ENCODE data around the gene CHRNA4.

The CHRNA4 gene

DNA sequence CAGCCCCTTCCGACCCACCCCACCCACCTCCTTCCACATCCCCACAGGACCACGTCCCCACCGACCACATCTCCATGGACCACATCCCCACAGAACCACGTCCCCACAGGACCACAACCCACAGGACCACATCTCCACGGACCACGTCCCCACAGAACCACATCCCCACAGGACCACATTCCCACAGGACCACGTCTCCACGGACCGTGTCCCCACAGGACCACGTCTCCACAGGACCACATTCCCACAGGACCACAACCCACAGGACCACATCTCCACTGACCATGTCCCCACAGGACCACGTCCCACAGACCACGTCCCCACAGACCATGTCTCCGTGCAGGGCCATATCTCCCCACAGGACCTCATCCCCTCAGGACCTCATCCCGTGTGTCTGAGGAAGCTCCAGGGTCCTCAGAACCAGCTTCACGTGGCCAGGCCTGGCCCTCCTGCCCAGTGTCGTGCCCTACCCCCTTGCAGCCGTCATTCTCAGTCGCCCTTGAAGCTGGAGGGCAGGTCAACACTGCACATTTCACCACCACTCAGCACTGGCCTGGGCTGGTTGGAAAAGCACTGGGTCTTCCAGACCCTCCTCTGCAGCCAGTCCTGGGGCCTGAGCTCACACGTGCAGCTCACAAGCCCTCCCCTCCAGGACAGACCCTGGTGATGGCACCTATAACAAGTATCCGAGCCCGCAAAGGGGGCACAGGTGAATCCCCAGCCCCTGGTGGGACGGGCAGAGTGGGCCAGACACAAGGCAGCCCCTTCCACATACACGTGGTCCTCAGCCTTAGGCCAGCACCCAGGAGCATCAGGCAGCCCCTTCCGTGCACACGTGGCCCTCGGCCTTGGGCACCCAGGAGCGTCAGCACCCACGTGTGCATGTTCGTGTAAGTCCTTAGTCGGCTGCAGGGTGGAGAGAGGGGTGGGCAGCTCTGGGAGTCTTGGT lies 3.9 kb downstream of the CHRNA4 start:
- no CpG with 5 or more reads among the region's 30 CpGs for WGBS (ENCODE audit: extremely low coverage, insufficient coverage, insufficient read length)
- no peak overlapping the region for H3K9ac ChIP-seq (ENCODE audit: low read length)
- no peak overlapping the region for H4K91ac ChIP-seq (ENCODE audit: low read depth, low read length)
- no peak for DNase-seq
- no peaks in the 10 kb centered on the region for H3K79me2 ChIP-seq (ENCODE audit: control insufficient read depth, insufficient read depth, low read length, poor library complexity)
- H4K12ac ChIP-seq (ENCODE audit: low read depth, low read length), result no peak overlapping the region
- H3K79me1 ChIP-seq (ENCODE audit: low read length), result no peaks in the 10 kb centered on the region
- H3K27ac ChIP-seq (ENCODE audit: low read depth, low read length), result no peak overlapping the region
- H3K9me3 ChIP-seq (ENCODE audit: insufficient read depth, low read depth, low read length), result peaks cover 13% of the 10 kb centered on the region
- peaks cover 20% of the 10 kb centered on the region for H3K27me3 ChIP-seq (ENCODE audit: insufficient read depth, low read length)
- H3K4me2 ChIP-seq (ENCODE audit: low read length), result no peak overlapping the region
- H3K18ac ChIP-seq (ENCODE audit: low read length), result no peak overlapping the region
- H2BK5ac ChIP-seq (ENCODE audit: low read depth, low read length, poor library complexity), result no peak overlapping the region
- no peak overlapping the region for H4K8ac ChIP-seq (ENCODE audit: low read depth, low read length)
- no peak overlapping the region for H2AFZ ChIP-seq (ENCODE audit: insufficient read depth, low read length, poor library complexity)
- no peak overlapping the region for H3K23ac ChIP-seq (ENCODE audit: low read length)
- no peaks in the 10 kb centered on the region for H3K36me3 ChIP-seq (ENCODE audit: control insufficient read depth in 1 of 2, insufficient read depth in 2 of 2, low read length in 2 of 2)
- H2BK12ac ChIP-seq (ENCODE audit: low read length), result no peak overlapping the region
- no peak overlapping the region for H2BK120ac ChIP-seq (ENCODE audit: insufficient read depth, low read length, poor library complexity)
- H3K4me1 ChIP-seq (ENCODE audit: control insufficient read depth in 1 of 2, insufficient read depth in 2 of 2, low read length in 2 of 2), result no peaks in the 10 kb centered on the region
- no peak overlapping the region for H2AK5ac ChIP-seq (ENCODE audit: low read length)
- H3K4me3 ChIP-seq (ENCODE audit: low read depth, low read length), result no peak overlapping the region
- H3K14ac ChIP-seq (ENCODE audit: low read length), result no peak overlapping the region
- no peak overlapping the region for H3K4ac ChIP-seq (ENCODE audit: low read depth, low read length)

DNA sequence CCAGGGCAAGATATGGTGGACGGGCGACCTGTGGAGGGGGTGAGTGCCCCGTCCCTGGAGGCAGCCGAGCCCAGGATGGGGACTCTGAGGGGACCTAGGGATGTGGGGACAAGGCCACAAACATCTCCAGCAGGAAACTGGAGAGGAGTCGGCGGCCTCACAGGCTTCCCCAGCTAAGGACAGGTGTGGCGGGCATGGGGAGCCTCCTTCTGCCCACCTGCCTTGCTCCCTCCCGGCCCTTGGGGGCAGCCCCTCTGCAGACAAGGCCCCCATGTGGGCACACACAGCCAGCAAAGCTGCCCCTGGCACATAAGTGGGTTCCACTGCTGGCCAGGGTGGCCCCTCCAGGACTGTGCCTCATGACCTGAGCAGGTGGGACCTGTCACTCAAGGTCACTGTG lies 4.6 kb downstream of the CHRNA4 start:
- Histone ChIP-seq H3K14ac (ENCODE audit: low read length) (no peak overlapping the region), H4K8ac (ENCODE audit: low read depth, low read length) (no peak overlapping the region), H3K23ac (ENCODE audit: low read length) (no peak overlapping the region), H3K4me2 (ENCODE audit: low read length) (no peak overlapping the region), H3K4me3 (ENCODE audit: low read depth, low read length) (no peak overlapping the region), H2BK5ac (ENCODE audit: low read depth, low read length, poor library complexity) (no peak overlapping the region), H2AK5ac (ENCODE audit: low read length) (no peak overlapping the region), H3K4ac (ENCODE audit: low read depth, low read length) (no peak overlapping the region), H3K9me3 (ENCODE audit: insufficient read depth, low read depth, low read length) (peaks cover 13% of the 10 kb centered on the region), H4K12ac (ENCODE audit: low read depth, low read length) (no peak overlapping the region), H3K79me2 (ENCODE audit: control insufficient read depth, insufficient read depth, low read length, poor library complexity) (no peaks in the 10 kb centered on the region), H3K9ac (ENCODE audit: low read length) (no peak overlapping the region), H2BK12ac (ENCODE audit: low read length) (no peak overlapping the region), H3K79me1 (ENCODE audit: low read length) (no peaks in the 10 kb centered on the region), H3K27me3 (ENCODE audit: insufficient read depth, low read length) (peaks cover 14% of the 10 kb centered on the region), H3K18ac (ENCODE audit: low read length) (no peak overlapping the region), H2BK120ac (ENCODE audit: insufficient read depth, low read length, poor library complexity) (no peak overlapping the region), H3K27ac (ENCODE audit: low read depth, low read length) (no peak overlapping the region), H4K91ac (ENCODE audit: low read depth, low read length) (no peak overlapping the region), H3K4me1 (ENCODE audit: control insufficient read depth in 1 of 2, insufficient read depth in 2 of 2, low read length in 2 of 2) (no peaks in the 10 kb centered on the region), H2AFZ (ENCODE audit: insufficient read depth, low read length, poor library complexity) (no peak overlapping the region), H3K36me3 (ENCODE audit: control insufficient read depth in 1 of 2, insufficient read depth in 2 of 2, low read length in 2 of 2) (no peaks in the 10 kb centered on the region)
- no peak for DNase-seq
- no CpG with 5 or more reads among the region's 8 CpGs for WGBS (ENCODE audit: extremely low coverage, insufficient coverage, insufficient read length)

DNA sequence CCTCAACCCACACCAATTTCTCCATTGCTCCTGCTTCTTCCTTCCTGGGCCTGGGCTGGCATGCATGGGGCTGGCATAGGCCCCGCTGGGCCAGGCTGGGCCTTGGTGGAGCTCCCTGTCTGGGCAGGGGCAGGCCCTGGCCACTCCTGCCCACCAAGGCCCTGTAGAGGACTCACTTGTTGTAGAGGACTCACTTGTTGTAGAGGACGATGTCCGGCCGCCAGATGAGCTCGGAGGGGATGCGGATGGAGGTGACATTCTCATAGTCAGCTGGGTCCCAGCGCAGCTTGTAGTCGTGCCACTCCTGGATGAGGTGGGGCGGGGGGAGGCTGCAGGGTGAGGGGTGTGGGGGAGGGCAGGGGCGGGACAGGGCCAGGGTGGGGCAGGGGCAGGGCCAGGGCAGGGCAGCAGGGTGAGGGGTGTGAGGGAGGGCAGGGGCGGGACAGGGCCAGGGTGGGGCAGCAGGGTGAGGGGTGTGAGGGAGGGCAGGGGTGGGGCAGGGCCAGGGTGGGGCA lies 5.3 kb downstream of the CHRNA4 start:
- Histone ChIP-seq H3K4me2 (ENCODE audit: low read length) (no peak overlapping the region), H3K23ac (ENCODE audit: low read length) (no peak overlapping the region), H3K9me3 (ENCODE audit: insufficient read depth, low read depth, low read length) (peaks cover 19% of the 10 kb centered on the region), H3K18ac (ENCODE audit: low read length) (no peak overlapping the region), H3K27ac (ENCODE audit: low read depth, low read length) (no peak overlapping the region), H4K12ac (ENCODE audit: low read depth, low read length) (no peak overlapping the region), H3K79me2 (ENCODE audit: control insufficient read depth, insufficient read depth, low read length, poor library complexity) (no peaks in the 10 kb centered on the region), H3K4ac (ENCODE audit: low read depth, low read length) (no peak overlapping the region), H2AK5ac (ENCODE audit: low read length) (no peak overlapping the region), H2AFZ (ENCODE audit: insufficient read depth, low read length, poor library complexity) (no peak overlapping the region), H3K9ac (ENCODE audit: low read length) (no peak overlapping the region), H4K91ac (ENCODE audit: low read depth, low read length) (no peak overlapping the region), H2BK120ac (ENCODE audit: insufficient read depth, low read length, poor library complexity) (no peak overlapping the region), H3K79me1 (ENCODE audit: low read length) (no peaks in the 10 kb centered on the region), H3K36me3 (ENCODE audit: control insufficient read depth in 1 of 2, insufficient read depth in 2 of 2, low read length in 2 of 2) (no peaks in the 10 kb centered on the region), H4K8ac (ENCODE audit: low read depth, low read length) (no peak overlapping the region), H3K14ac (ENCODE audit: low read length) (no peak overlapping the region), H3K4me1 (ENCODE audit: control insufficient read depth in 1 of 2, insufficient read depth in 2 of 2, low read length in 2 of 2) (no peaks in the 10 kb centered on the region), H3K27me3 (ENCODE audit: insufficient read depth, low read length) (peaks cover 11% of the 10 kb centered on the region), H2BK12ac (ENCODE audit: low read length) (no peak overlapping the region), H3K4me3 (ENCODE audit: low read depth, low read length) (no peak overlapping the region), H2BK5ac (ENCODE audit: low read depth, low read length, poor library complexity) (no peak overlapping the region)
- WGBS (ENCODE audit: extremely low coverage, insufficient coverage, insufficient read length), result no CpG with 5 or more reads among the region's 11 CpGs
- DNase-seq, result no peak

DNA sequence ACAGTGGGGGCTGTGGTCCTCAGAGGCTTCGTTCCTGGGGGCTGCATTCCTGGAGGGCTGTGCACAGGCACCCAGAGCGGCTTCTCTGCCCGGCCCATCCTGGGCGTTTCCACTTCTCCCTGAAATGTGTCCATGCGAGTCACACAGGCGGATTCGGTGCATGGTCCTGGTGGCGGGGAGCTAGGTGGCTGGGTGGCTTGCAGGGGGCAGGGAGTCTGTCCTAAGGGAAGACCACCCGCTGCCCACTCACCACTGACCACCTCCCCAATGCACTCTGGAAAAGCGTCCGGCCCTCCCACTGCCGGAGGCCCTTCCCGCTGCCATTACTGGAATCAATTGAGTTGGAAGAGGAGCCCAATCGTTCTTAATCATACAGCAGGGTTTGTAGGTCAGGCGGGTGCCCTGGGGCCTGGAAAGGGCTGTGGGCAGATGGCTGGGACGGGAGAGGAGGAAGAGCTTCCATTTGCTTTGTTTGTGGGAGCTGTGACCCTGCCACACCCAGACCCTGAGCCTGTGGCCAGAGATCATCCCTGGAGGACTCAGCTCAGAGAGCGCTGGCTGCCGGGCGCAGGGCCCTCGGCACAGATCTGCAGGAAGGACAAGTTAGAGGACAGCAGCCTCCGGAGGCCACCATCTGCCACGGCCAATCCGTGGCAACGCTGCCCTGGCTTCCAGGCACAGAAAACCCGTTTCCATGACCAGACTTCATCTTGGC lies 6.4 kb downstream of the CHRNA4 start:
- no CpG with 5 or more reads among the region's 25 CpGs for WGBS (ENCODE audit: extremely low coverage, insufficient coverage, insufficient read length)
- H3K79me2 ChIP-seq (ENCODE audit: control insufficient read depth, insufficient read depth, low read length, poor library complexity), result no peaks in the 10 kb centered on the region
- H3K18ac ChIP-seq (ENCODE audit: low read length), result no peak overlapping the region
- H3K9me3 ChIP-seq (ENCODE audit: insufficient read depth, low read depth, low read length), result peaks cover 26% of the 10 kb centered on the region
- no peaks in the 10 kb centered on the region for H3K79me1 ChIP-seq (ENCODE audit: low read length)
- no peak overlapping the region for H3K4ac ChIP-seq (ENCODE audit: low read depth, low read length)
- H2BK120ac ChIP-seq (ENCODE audit: insufficient read depth, low read length, poor library complexity), result no peak overlapping the region
- H3K27ac ChIP-seq (ENCODE audit: low read depth, low read length), result no peak overlapping the region
- H3K36me3 ChIP-seq (ENCODE audit: control insufficient read depth in 1 of 2, insufficient read depth in 2 of 2, low read length in 2 of 2), result no peaks in the 10 kb centered on the region
- no peak overlapping the region for H3K23ac ChIP-seq (ENCODE audit: low read length)
- H3K9ac ChIP-seq (ENCODE audit: low read length), result no peak overlapping the region
- no peak overlapping the region for H3K4me2 ChIP-seq (ENCODE audit: low read length)
- H2AFZ ChIP-seq (ENCODE audit: insufficient read depth, low read length, poor library complexity), result no peak overlapping the region
- no peak overlapping the region for H4K8ac ChIP-seq (ENCODE audit: low read depth, low read length)
- DNase-seq, result no peak
- no peak overlapping the region for H4K91ac ChIP-seq (ENCODE audit: low read depth, low read length)
- H3K4me3 ChIP-seq (ENCODE audit: low read depth, low read length), result no peak overlapping the region
- H2BK12ac ChIP-seq (ENCODE audit: low read length), result no peak overlapping the region
- peaks cover under 1% of the 10 kb centered on the region for H3K27me3 ChIP-seq (ENCODE audit: insufficient read depth, low read length)
- H2BK5ac ChIP-seq (ENCODE audit: low read depth, low read length, poor library complexity), result no peak overlapping the region
- H2AK5ac ChIP-seq (ENCODE audit: low read length), result no peak overlapping the region
- no peaks in the 10 kb centered on the region for H3K4me1 ChIP-seq (ENCODE audit: control insufficient read depth in 1 of 2, insufficient read depth in 2 of 2, low read length in 2 of 2)
- no peak overlapping the region for H3K14ac ChIP-seq (ENCODE audit: low read length)
- H4K12ac ChIP-seq (ENCODE audit: low read depth, low read length), result no peak overlapping the region
